Stimulated activated naive B cell treated with anti-CD40 and anti-IgM and Interleukin-4, amounts not matched to agents 10 μg/mL and 1 μg/mL and 100 μg/mL, for 72 hours (primary cell): ENCODE measurements around the gene AFG1L.

Source experiments
- ATAC-seq, 2 donors: fragments of 150-1000 bp; cut with Tn5 transposase; replicated peaks; 2 replicates each; pipeline ENCODE4 v1.10.0; 2021; ENCODE audit warnings: moderate library complexity in 1 of 2
- DNase-seq: peaks from one replicate; pipeline ENCODE4 v3.0.0; 2021
- H3K27ac Mint-ChIP-seq: one replicate; pipeline ENCODE4 v1.8.0; 2022; ENCODE audit warnings: mild to moderate bottlenecking, mixed read lengths
- H3K27me3 Mint-ChIP-seq, 2 donors: one replicate each; pipeline ENCODE4 v1.8.0; 2022; ENCODE audit warnings: mixed read lengths in 2 of 2
- H3K36me3 Mint-ChIP-seq, 2 donors: one replicate each; pipeline ENCODE4 v1.8.0; 2022; ENCODE audit warnings: mixed read lengths in 2 of 2, mild to moderate bottlenecking in 1 of 2
- H3K4me1 Mint-ChIP-seq, 2 donors: one replicate each; pipeline ENCODE4 v1.8.0; 2022; ENCODE audit warnings: mixed read lengths in 2 of 2, mild to moderate bottlenecking in 1 of 2
- H3K4me3 Mint-ChIP-seq, 2 donors: one replicate each; pipeline ENCODE4 v1.8.0; 2022; ENCODE audit warnings: mild to moderate bottlenecking in 2 of 2, mixed read lengths in 2 of 2, moderate library complexity in 1 of 2
- H3K9me3 Mint-ChIP-seq, 2 donors: one replicate each; pipeline ENCODE4 v1.8.0; 2022; ENCODE audit warnings: mixed read lengths in 2 of 2, mild to moderate bottlenecking in 1 of 2

Gene AFG1L

GRCh38 chr6:108492131-108492766 lies 197.4 kb downstream of the AFG1L start:
- no peaks in the 10 kb centered on the region for H3K9me3 Mint-ChIP-seq
- ATAC-seq = peak; percentile 34 to 56
- DNase-seq = no peak

GRCh38 chr6:108494434-108494833 lies 199.6 kb downstream of the AFG1L start:
- Mint-ChIP-seq H3K36me3 (peaks cover 0 to under 1% of the 10 kb centered on the region in 2 donors), H3K4me1 (no peaks in the 10 kb centered on the region), H3K9me3 (no peaks in the 10 kb centered on the region), H3K27me3 (no peaks in the 10 kb centered on the region), H3K4me3 (no peak overlapping the region), H3K27ac (no peak overlapping the region)
- DNase-seq (no peak), ATAC-seq (no peak)

More at GRCh38 chr6:108492131-108492766, 197.4 kb downstream of the AFG1L start:
- Mint-ChIP-seq H3K36me3 (peaks cover 1 to 3% of the 10 kb centered on the region in 2 donors), H3K4me1 (no peaks in the 10 kb centered on the region), H3K27me3 (no peaks in the 10 kb centered on the region), H3K27ac (no peak overlapping the region), H3K4me3 (no peak overlapping the region)

- ATAC-seq = peak; percentile 60 to 62
- H3K36me3 Mint-ChIP-seq = peaks cover 3 to 10% of the 10 kb centered on the region in 2 donors
- H3K27ac Mint-ChIP-seq = no peak overlapping the region
- no peaks in the 10 kb centered on the region for H3K4me1 Mint-ChIP-seq
- no peak overlapping the region for H3K4me3 Mint-ChIP-seq
- no peaks in the 10 kb centered on the region for H3K9me3 Mint-ChIP-seq
- H3K27me3 Mint-ChIP-seq = no peaks in the 10 kb centered on the region
- no peak for DNase-seq
Measured at GRCh38 chr6:108497883-108498282, 203.0 kb downstream of the AFG1L start.

GRCh38 chr6:108501559-108501958 lies 206.7 kb downstream of the AFG1L start:
- Mint-ChIP-seq H3K9me3 (no peaks in the 10 kb centered on the region), H3K4me3 (no peak overlapping the region), H3K4me1 (no peaks in the 10 kb centered on the region), H3K36me3 (peaks cover 17 to 26% of the 10 kb centered on the region in 2 donors), H3K27me3 (no peaks in the 10 kb centered on the region), H3K27ac (no peak overlapping the region)
- no peak for DNase-seq
- ATAC-seq = no peak

- no peaks in the 10 kb centered on the region for H3K9me3 Mint-ChIP-seq
- no peak overlapping the region for H3K27ac Mint-ChIP-seq
- H3K27me3 Mint-ChIP-seq = no peaks in the 10 kb centered on the region
- no peaks in the 10 kb centered on the region for H3K4me1 Mint-ChIP-seq
- DNase-seq (no peak), ATAC-seq (no peak)
- no peak overlapping the region for H3K4me3 Mint-ChIP-seq
- H3K36me3 Mint-ChIP-seq = peaks cover 17 to 26% of the 10 kb centered on the region in 2 donors
Measured at GRCh38 chr6:108502832-108503231, 208.0 kb downstream of the AFG1L start.

- ATAC-seq = no peak
- Mint-ChIP-seq H3K4me1 (no peaks in the 10 kb centered on the region), H3K9me3 (peaks cover 0 to 2% of the 10 kb centered on the region in 2 donors), H3K27ac (no peak overlapping the region), H3K27me3 (no peaks in the 10 kb centered on the region), H3K36me3 (peaks cover 25 to 27% of the 10 kb centered on the region in 2 donors), H3K4me3 (no peak overlapping the region)
- DNase-seq = no peak
Measured at GRCh38 chr6:108507316-108507715, 212.5 kb downstream of the AFG1L start.

- H3K4me3 Mint-ChIP-seq = no peak overlapping the region
- peaks cover 18 to 22% of the 10 kb centered on the region in 2 donors for H3K36me3 Mint-ChIP-seq
- H3K9me3 Mint-ChIP-seq = peaks cover 2 to 3% of the 10 kb centered on the region in 2 donors
- no peak for DNase-seq
- no peaks in the 10 kb centered on the region for H3K4me1 Mint-ChIP-seq
- no peaks in the 10 kb centered on the region for H3K27me3 Mint-ChIP-seq
- ATAC-seq = no peak
- no peak overlapping the region for H3K27ac Mint-ChIP-seq
Measured at GRCh38 chr6:108510461-108511319, 215.8 kb downstream of the AFG1L start.

GRCh38 chr6:108518714-108519576 lies 224.1 kb downstream of the AFG1L start:
- Mint-ChIP-seq H3K9me3 (no peaks in the 10 kb centered on the region), H3K4me1 (no peaks in the 10 kb centered on the region), H3K27ac (no peak overlapping the region), H3K27me3 (no peaks in the 10 kb centered on the region), H3K4me3 (no peak overlapping the region), H3K36me3 (peaks cover 2 to 8% of the 10 kb centered on the region in 2 donors)
- ATAC-seq = no peak
- DNase-seq = no peak

- no peaks in the 10 kb centered on the region for H3K27me3 Mint-ChIP-seq
- no peaks in the 10 kb centered on the region for H3K9me3 Mint-ChIP-seq
- H3K36me3 Mint-ChIP-seq = peaks cover 0 to 6% of the 10 kb centered on the region in 2 donors
- DNase-seq (no peak), ATAC-seq (no peak)
- no peak overlapping the region for H3K27ac Mint-ChIP-seq
- H3K4me1 Mint-ChIP-seq = no peaks in the 10 kb centered on the region
- no peak overlapping the region for H3K4me3 Mint-ChIP-seq
Measured at GRCh38 chr6:108521616-108522107, 226.8 kb downstream of the AFG1L start.

GRCh38 chr6:108523697-108524096 lies 228.8 kb downstream of the AFG1L start:
- DNase-seq (no peak), ATAC-seq (no peak)
- Mint-ChIP-seq H3K9me3 (no peaks in the 10 kb centered on the region), H3K4me1 (no peaks in the 10 kb centered on the region), H3K36me3 (peaks cover 0 to 6% of the 10 kb centered on the region in 2 donors), H3K27me3 (no peaks in the 10 kb centered on the region), H3K27ac (no peak overlapping the region), H3K4me3 (no peak overlapping the region)

GRCh38 chr6:108524528-108525248 lies 229.8 kb downstream of the AFG1L start:
- Mint-ChIP-seq H3K27ac (no peak overlapping the region), H3K4me1 (no peaks in the 10 kb centered on the region), H3K4me3 (no peak overlapping the region), H3K36me3 (peaks cover 0 to 6% of the 10 kb centered on the region in 2 donors), H3K27me3 (no peaks in the 10 kb centered on the region), H3K9me3 (no peaks in the 10 kb centered on the region)
- DNase-seq (no peak), ATAC-seq (no peak)

- no peaks in the 10 kb centered on the region for H3K4me1 Mint-ChIP-seq
- ATAC-seq (peak; percentile 14 to 23), DNase-seq (no peak)
- H3K27me3 Mint-ChIP-seq = no peaks in the 10 kb centered on the region
- peaks cover 0 to 3% of the 10 kb centered on the region in 2 donors for H3K36me3 Mint-ChIP-seq
- H3K4me3 Mint-ChIP-seq = no peak overlapping the region
- no peaks in the 10 kb centered on the region for H3K9me3 Mint-ChIP-seq
- H3K27ac Mint-ChIP-seq = no peak overlapping the region
Measured at GRCh38 chr6:108526739-108527174, 231.9 kb downstream of the AFG1L start.

- H3K27ac Mint-ChIP-seq = no peak overlapping the region
- no peak overlapping the region for H3K4me3 Mint-ChIP-seq
- no peaks in the 10 kb centered on the region for H3K9me3 Mint-ChIP-seq
- peaks cover 0 to 1% of the 10 kb centered on the region in 2 donors for H3K4me1 Mint-ChIP-seq
- no peaks in the 10 kb centered on the region for H3K36me3 Mint-ChIP-seq
- DNase-seq = no peak
- H3K27me3 Mint-ChIP-seq = peaks cover 0 to 4% of the 10 kb centered on the region in 2 donors
- ATAC-seq = no peak
Measured at GRCh38 chr6:108528878-108529277, 234.0 kb downstream of the AFG1L start.
